ENCODE measurements around the gene ZNF18. TPM values are rescaled to one million over a fixed set of nuclear protein-coding genes. Genes with fewer than 3 reads are reported as not detected.

ZNF18 gene
- total and polyA plus RNA-seq, 2 of the 13 experiments (the other 11 are each of a cell fraction or from before 2014, with no cell fraction given) = 2.4 to 5.4 TPM

DNA sequence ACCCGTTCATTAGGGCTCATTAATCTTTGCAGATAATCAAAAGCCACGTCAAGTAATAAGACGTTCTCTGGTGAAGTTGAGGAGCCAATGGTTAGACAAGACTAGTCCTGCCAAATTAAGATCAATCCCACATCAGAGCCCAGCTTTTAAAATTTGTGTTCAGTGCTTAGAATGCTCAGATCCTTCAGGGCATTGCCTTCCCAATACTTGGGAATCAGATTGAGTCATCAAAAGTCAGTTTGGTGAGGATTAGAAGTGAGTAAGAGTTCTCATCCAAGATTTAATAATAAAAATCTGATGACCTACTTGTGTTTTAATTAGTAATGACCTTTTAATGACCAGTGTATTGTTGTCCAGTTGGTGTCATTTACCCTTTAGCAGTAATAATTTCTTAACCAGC is 43.2 kb upstream of the ZNF18 start:
- ATAC-seq (no peak), FAIRE-seq (no peak), DNase-seq (ENCODE audit: low spot score) (no peak)
- Histone ChIP-seq H3K27ac (ENCODE audit: extremely low read length, insufficient read depth, low read length) (no peak overlapping the region), H3K9me3 (ENCODE audit: low read length) (no peaks in the 10 kb centered on the region), H3K9ac (ENCODE audit: insufficient read depth, low read depth, low read length) (no peak overlapping the region), H3K27me3 (ENCODE audit: control insufficient read depth in 1 of 2, insufficient read depth in 2 of 2, low read length in 2 of 2) (no peaks in the 10 kb centered on the region), H3K36me3 (replicated peaks in 1 of 2; ENCODE audit: control insufficient read depth in 1 of 2, insufficient read depth in 2 of 2, low read length in 2 of 2) (no peaks in the 10 kb centered on the region), H3K79me2 (ENCODE audit: insufficient read depth, low read length) (peaks cover 88% of the 10 kb centered on the region), H3K4me2 (ENCODE audit: low read depth, low read length) (no peak overlapping the region), H4K20me1 (ENCODE audit: insufficient read depth, low read length) (peaks cover 13% of the 10 kb centered on the region), H2AFZ (ENCODE audit: low read length) (no peak overlapping the region), H3K4me1 (ENCODE audit: insufficient read depth, low read length) (peaks cover 23% of the 10 kb centered on the region), H3K4me3 (replicated peaks in 1 of 3; ENCODE audit: insufficient read depth in 1 of 3, low read depth in 2 of 3, low read length in 3 of 3) (no peak overlapping the region)
- POLR2A ChIA-PET = no interaction called here
- BruUV-seq (replicated peaks) = no TSS peak
- in situ Hi-C loops (cut with HindIII; ENCODE audit: extremely low pct_ligation_motif_present, low pct_unique_long_range_greater_than_20kb) (no loop called here), intact Hi-C loops (cut with micrococcal nuclease; ENCODE audit: unreplicated experiment) (no loop called here)
- CTCF ChIA-PET (ENCODE audit: low intra/inter-chr PET ratio, low total read pairs) = no interaction called here
- 98% methylated on average over 3 of the region's 3 CpGs for WGBS (ENCODE audit: low lambda C conversion rate)
- TF ChIP-seq RXRA (CRISPR knock-in tag; IDR thresholded peaks at IDR 0.05) (no peak), NFE2 (CRISPR knock-in tag; IDR thresholded peaks at IDR 0.05) (no peak), FOXO4 (CRISPR knock-in tag; conservative IDR thresholded peaks at IDR 0.05) (no peak), NR2F2 (IDR thresholded peaks at IDR 0.05; ENCODE audit: borderline replicate concordance, low read depth) (no peak), GLI4 (CRISPR knock-in tag; IDR thresholded peaks at IDR 0.05; ENCODE audit: borderline replicate concordance) (no peak), TCF7 (IDR thresholded peaks at IDR 0.05; ENCODE audit: low read depth) (no peak), CBX2 (IDR thresholded peaks at IDR 0.05; ENCODE audit: low read depth, low read length) (no peak), CBX2 (CRISPR knock-in tag; IDR thresholded peaks at IDR 0.05; ENCODE audit: low read depth) (no peak), ATF5 (CRISPR knock-in tag; IDR thresholded peaks at IDR 0.05; ENCODE audit: low read depth) (no peak), ARID3A (IDR thresholded peaks at IDR 0.05; ENCODE audit: low read depth, low read length) (no peak), ZNF383 (CRISPR knock-in tag; IDR thresholded peaks at IDR 0.05; ENCODE audit: borderline replicate concordance) (no peak)
- TF ChIP-seq, protein P1, sequence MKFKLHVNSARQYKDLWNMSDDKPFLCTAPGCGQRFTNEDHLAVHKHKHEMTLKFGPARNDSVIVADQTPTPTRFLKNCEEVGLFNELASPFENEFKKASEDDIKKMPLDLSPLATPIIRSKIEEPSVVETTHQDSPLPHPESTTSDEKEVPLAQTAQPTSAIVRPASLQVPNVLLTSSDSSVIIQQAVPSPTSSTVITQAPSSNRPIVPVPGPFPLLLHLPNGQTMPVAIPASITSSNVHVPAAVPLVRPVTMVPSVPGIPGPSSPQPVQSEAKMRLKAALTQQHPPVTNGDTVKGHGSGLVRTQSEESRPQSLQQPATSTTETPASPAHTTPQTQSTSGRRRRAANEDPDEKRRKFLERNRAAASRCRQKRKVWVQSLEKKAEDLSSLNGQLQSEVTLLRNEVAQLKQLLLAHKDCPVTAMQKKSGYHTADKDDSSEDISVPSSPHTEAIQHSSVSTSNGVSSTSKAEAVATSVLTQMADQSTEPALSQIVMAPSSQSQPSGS (CRISPR knock-in tag; IDR thresholded peaks at IDR 0.05) = no peak

All from HepG2 (cell line).